Medulla oblongata (tissue), 1 donor: Measurements from ENCODE around the gene SORBS2.
A peak's percentile ranks its signal among the peaks of the same experiment; 100 is the strongest.
"Not testable (repeated sequence)": the region's sequence is repeated elsewhere in the genome, so short reads cannot be mapped to it uniquely, and the experiment has no call there.

Source experiments
- DNase-seq: peaks from one replicate; pipeline ENCODE4 v3.0.0-alpha.2; 2015; ENCODE audit errors: extremely low spot score

The SORBS2 gene

DNA sequence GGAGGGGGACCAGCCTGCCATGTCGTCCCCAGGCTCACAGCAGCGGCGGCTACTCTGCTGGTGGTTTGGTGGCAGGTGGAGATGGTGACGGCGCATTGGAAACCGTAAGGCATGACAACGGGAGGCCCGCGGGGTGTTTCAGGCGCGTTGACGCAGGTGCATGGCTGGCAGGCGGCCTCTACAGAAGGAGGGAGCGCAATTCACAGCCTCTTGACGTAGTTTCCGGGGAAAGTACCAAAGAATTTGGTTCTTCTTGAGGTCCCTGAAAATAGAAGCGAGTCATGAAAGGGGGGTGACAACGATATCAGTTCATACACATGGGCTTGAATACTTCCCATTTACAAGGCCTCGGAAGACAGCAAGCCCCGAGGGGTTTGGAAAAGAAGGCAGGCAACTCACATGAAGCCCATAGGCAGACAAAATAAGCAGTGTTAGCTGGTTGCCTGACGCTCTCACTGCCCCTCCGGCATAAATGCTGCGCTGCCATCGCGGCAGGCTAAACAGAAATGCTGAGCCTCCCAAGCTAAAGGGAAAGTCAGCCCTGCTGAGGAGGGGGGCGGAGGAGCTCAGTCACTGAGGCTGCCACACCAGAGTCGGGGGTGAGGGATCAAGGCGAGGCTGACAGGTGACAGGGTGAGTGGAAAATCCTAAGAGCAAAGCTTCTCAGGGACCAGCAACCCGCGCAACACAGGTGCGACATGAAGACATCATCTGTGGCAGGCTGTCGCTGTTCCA lies 224.4 kb downstream of the SORBS2 start:
- DNase-seq, result peak; percentile 5

DNA sequence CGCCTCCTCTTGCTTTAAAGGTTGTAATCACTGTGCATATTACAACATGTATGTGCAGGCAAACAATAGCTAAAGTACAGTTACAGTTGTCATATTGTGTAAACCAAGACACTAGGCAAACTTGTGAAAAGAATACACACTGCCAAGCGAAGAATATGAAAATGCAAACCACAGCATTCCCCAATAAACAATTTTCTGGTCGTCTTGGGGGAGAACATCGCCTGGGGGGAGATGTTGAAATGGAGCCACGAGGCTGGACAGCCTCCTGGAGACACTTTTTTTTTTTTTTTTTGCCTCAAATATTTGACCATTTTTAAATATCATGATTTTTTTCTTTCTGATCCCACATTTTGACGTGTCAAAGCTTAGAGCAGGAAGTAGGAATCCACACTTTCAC lies 225.0 kb downstream of the SORBS2 start:
- no peak for DNase-seq

DNA sequence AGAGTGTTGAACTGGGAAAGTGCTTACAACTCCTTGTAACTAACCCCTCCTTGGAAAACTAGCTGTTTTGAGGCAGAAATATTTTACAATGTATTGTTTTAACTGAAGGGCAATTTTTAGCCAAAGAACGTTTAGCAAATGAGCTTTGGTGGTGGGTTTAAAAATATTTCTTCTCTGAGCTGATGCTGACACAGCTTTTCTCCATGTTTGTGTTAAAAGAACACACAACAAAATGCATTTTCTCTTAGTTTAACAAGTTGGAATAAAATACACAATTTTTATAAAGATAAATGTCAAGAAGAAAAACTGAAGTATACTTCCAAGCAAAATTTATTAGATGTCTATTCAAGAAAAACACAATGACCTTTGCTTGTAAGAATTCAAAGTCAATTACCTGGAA lies 226.8 kb downstream of the SORBS2 start:
- no peak for DNase-seq

DNA sequence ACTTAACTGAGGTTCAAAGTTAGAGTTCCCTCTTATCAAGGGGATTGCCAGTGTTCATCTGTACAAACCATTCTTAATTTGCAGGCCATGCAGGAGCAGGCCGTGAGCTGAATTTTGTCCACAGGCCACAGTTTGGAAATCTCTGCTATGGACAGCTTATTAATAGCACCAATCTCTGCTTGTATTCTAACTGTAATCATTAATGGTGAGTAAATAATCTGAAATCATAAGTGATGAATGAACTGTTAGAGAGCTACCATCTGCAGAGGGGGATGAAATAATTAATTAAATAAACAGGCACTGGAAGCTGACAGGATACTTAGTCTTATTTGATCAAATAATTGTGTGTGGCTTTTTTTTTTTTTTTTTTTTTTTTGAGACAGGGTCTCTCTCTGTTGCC lies 228.2 kb downstream of the SORBS2 start:
- DNase-seq, result no peak

DNA sequence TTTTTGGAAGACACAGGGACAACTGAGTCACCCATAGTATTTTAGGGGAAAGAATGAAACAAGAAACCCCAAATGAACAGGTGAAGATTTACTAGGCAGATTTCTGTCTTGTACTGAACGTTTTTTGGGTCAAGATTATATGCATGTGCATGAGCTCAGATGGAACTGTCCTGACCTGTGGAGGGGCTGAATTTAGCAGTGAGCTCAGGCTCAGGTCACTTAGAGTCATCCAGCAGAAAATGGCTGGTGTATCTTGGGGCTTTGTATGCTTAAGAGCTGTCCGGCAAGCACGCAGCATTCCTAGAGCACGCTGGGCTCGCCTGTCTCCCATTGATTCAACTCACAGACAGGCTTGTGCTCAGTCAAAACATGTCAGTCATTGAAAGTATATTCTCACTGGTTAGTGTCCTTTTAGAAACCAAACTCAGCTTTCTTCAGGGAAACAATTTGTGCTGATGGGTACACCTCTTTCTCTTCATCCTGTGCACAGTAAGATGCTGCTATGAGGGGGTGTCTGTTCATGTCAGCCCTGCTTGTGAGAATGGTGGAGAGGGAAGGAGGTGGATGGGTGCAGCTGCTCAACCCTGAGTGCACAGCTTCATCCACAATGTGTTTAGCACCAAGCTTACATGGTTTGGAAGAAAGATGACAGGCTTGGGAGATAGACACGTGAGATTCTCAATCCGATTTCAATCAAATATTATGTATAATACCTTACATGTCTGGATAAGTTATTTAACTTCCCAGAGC lies 229.2 kb downstream of the SORBS2 start:
- no peak for DNase-seq

DNA sequence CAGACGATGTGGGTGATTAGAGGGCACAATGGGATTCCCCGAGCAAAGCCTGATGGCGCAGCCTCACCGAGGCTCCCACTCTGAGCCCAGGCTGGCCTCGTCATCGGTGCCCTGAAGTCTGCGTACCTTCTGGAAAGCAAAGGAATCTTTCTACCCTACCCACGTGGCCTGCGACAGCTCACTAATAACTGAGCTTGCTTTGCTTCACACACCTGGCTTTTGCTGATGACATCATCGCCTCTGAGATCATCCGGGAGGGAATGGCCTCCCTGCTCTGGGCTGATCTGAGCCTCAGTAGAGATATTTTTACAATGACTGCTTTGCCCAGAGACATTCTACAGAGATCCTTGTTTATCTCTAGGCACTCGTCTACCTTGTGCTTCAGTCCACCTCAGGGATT lies 231.3 kb downstream of the SORBS2 start:
- DNase-seq, result no peak

DNA sequence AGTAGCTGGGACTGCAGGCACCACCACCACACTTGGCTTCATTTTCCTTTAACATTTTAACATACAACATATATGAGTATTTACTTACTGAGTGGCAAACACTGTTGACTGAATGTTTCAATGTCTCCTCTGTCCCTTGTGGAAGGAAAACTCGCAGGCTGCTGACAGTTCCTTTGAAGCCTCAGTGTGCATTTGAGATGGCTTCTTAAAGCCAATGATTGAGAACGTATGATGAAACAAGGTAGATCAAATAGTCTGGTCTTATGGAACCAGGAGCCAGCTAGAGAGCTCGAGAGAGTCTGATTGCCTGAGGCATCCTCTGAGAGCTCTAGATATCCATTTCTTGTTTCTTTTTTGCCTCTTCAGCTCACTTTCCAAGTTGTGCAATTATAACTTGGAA lies 233.7 kb downstream of the SORBS2 start:
- DNase-seq, result no peak

DNA sequence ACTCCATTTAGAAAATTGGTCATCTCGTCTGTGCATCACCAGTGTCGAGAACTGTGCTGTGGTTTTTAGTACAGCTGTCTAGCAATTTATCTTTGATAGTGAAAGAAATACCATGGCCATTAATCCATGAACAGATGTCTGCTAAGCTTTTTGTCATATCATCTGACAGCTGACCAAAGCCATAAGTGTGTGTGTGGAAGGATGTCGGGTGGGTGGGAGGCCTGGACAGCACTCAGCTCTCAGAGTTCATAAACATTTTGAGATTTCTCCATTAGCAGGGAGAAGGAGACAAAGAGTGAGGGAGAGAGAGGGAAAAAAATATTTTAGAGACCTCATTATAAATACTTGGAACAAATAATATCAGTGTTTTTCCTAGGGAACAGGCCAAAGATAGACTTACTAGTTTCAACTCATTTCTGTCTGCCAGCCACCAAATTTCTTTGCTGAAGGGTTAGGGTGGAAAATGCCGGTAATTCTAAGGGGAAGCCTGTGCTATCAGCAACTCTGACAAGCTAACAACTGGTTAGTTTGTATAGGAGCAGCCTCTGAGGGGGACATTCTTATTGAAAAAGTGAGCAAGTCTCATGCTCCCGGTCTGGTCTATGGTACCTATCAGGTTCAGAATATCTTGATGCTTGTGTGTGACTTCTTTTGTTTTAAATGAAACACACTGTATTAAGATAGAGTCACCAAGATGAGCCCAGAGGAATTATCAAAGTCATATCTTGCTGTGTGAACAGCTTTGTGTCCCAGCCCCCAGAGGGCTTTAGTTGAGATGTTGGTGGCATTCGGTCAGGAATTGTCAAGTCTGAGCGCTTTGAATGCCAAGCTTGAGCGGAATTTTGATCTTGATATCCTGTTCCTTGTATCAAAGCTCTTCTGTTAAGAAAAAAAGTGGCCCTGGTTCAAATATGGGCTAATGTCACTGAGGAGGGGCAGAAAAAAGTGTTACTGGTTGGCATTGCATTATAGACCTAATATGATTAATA lies 234.7 kb downstream of the SORBS2 start:
- DNase-seq, result no peak

DNA sequence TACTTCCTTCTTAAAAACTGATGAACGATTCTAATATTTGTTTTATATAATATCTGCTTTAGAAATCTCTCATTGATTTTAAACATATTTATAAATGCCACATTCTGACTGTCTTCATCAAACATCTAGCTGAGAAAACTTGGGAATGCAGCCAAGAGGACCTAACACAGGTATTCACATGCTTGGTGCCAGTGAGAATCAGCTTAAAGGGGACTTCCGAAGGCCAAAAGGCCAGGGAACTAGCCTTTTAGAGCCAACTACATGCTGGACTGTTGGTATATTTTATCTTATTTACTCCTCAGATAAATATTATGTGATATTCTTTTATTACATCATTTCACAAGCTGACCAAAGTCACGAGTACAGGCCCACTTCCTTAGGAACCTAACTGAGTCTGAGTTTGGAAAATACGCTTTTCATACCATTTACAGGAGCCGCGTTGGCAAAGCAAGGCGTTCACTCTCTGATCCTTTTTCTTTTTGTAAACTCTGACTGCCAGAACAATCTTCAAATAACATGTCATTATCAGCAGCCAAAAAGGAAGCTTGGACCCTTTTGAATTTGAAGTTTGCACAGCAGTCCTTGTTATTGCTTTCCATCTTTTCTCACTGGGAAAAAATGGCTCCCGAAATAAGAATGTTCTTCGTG lies 235.6 kb downstream of the SORBS2 start:
- no peak for DNase-seq

DNA sequence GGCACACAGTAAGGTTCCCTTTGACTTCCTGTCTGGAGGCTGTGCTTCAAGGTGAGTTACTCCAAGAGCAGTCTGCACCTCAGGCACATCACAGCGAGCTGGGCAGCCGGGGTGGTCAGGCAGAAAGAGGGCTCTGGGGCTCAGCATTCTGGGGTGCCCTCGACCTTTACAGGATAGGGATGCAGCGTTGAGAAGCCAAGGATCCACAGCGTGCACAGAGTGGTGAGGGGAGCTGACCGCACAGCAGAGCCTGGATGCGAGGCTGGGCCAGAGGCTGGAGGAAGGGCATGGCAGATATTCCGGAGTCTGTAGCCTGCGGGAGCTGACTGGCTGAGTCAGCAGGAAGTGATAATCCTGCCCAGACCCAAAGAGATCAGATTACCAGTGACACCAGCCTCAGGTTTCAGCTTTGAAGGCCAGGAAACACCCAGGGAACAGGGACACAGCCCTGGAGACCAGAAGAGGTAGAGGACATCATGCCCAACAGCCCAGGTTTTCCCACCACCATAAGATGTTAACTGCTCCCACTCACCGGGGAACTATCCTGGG lies 238.3 kb downstream of the SORBS2 start:
- DNase-seq, result no peak

DNA sequence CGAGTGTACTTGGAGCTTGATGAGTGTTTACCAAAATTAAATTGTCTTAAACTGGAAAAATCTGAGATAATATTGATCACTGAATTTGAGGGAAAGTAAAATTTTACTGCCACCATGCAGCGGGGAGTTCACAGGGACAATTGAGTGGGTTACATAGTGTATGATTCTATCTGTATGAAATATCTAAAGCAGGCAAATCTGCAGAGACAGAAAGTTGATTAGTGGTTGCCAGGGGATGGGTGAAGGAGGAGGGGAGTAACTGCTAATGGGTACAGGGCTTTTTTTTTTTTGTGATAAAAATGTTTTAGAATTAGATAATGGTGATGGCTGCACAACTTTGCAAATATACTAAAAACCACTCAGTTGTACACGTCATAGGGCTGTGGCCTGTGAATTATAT lies 241.3 kb downstream of the SORBS2 start:
- DNase-seq, result no peak

DNA sequence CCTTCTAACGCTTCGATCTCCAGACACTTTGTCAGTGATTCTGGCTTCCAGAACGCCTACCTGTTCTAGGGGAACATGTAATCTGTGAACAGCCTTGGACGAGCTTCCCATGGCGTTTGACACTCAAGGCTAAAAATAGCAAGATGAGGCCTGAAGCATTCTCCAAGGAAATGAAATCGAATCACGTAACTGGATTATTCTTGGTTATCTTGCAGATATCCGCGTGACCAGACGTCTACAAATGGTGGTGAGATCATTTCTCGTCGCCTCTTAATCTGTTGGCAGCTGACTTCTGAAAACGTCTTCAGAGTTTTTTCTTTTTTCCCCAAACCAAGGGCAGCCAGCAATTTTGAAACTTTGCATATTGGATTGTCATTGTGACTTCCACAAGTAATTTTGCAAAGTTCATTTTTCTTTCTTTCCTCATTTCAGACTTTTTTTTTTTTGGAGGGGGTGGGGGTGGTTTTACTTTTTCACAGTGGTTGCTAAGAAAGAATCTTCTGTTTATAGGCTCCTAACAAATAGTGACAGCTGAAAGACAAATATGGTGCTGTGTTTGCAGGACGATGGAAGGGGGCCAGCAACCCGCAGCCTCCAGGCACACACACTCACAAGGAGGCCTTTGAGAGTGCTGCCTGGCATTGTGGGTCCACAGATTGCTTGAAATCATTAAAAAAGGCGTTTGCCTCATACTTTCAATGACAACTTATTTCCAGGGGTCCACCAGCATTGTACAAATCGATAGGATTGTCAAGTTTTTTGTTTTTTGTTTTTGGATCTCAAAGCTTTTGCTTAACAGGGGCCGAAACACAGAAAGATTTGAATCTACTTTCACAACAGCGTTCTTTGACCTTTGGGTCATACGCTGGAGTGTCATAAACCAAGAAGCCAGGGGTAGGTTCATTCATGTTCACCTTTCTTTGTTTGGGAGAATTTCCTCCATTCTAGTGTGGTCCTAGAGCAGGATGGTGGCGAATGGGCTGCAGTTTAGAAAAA lies 244.3 kb downstream of the SORBS2 start:
- peak; percentile 75 for DNase-seq

DNA sequence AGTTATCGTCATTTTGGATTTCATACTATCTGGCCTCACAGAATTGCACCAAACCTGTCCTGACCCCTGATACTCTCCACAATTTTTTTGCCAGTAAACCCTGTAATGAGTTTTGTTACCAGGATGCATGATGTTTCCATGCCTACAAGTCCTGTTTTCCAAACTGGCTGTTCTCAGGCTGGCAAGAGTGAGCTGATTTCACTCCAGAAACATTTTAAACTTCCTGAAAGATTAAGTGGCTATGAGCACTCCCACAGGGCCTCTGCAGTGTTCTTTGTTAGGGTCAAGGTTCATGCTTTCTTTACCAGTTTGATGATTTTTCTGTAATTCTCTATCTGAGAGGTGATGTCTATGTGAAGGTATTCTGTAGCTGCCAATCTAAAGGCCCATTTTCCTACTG lies 245.0 kb downstream of the SORBS2 start:
- DNase-seq, result peak; percentile 71

DNA sequence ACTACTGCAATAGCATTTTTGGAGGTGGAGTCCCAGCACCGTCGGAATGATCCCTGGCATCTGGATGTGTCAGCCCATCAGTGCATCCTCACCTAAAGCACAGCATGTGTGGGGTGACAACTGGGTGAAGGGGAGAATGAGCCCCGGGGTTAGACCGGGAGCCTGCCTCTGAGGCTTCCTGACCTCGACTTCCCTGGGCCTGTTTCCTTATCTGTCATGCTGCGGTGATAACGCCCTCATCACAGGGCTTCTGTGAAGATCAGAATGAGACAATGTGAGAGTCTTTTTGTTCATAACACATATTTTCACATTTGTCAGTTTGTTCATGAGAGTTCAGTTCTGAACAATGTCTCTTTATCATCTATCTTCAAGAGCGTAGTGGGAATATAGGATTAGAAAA lies 245.6 kb downstream of the SORBS2 start:
- DNase-seq, result no peak

DNA sequence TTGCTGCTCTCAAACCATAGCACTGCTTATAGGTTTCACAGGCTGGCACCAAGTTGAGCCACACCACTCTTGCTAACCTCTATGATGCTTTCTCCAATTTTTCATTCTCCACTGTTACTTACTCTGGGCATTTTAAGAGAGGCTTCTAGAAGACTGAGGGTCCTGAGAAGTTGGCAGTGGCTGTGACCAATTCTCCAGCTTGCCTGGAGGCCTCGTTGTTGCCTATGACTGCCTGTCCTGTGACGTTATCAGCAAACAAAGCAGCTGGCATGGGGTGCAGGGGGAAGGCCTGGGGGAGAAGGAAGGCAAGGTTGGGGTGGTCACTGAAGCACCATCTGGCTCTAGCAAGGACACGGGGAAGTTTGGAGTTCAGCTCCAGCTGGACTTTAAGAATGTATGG lies 246.3 kb downstream of the SORBS2 start:
- no peak for DNase-seq

DNA sequence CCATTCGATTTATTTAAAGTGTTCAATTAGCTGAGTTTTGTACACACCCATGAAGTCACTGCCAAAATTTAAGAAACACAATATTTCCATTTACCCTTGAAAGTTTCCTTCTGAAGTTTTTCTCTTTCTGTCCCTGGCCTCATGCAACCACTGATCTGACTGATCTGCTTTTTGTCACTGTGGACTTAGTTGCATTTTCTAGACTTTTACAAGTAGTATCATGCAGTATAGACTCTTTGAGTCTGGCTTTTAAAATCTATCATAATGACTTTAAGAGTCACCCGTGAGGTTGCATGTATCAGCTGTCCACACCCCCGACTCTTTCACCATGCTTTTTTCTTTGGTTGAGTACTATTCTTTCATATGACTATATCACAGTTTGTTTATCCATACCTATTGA lies 247.6 kb downstream of the SORBS2 start:
- no peak for DNase-seq

DNA sequence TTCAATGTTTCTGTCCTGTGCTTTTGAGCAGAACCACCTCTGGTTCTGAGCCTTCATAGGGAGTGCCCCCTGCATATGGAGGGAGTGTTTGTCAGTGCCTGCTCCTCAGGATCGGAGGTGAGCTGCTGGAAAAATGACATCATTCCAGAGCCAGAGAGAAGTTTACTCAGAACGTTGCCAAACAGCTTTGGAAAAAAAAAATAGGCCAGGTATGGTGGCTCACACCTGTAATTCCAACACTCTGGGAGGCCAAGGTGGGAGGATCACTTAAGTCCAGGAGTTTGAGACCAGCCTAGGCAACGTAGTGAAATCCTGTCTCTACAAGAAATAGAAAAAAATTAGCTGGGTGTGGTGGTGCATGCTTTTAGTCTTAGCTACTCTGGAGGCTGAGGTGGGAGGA lies 249.5 kb downstream of the SORBS2 start:
- no peak for DNase-seq

DNA sequence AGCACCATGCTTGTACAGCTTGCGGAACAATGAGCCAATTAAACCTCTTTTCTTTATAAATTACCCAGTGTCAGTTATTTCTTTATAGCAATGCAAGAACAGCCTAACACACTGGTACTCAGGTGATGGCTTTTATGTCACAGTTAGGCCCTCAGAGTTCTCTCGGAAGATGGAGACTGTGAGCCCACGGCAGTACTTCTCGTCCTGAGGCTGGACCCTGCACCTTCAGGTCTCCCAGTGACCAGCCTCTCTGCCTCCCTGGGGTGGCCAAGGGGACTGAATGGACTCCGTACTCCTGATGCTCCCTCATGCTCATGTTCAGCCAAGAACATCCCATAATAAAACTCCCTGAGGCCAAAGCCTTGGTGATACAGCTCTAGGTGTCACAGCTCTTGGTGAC lies 251.7 kb downstream of the SORBS2 start:
- DNase-seq, result no peak

DNA sequence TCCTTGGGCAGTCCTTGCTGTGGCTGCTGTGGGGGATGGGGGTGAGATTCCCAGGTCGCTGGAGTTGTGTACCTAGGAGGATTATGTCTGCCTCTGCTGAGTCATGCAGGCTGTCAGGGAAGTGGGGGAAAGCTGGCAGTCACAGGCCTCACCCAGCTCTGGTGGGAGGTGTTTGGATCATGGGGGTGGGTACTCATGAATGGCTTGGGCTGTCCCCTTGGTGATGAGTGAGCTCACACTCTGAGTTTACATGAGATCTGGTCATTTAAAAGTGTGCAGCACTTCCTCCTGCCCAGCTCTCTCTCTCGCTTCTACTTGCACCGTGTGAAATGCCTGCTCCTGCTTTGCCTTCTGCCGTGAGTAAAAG lies 252.1 kb downstream of the SORBS2 start:
- no peak for DNase-seq

DNA sequence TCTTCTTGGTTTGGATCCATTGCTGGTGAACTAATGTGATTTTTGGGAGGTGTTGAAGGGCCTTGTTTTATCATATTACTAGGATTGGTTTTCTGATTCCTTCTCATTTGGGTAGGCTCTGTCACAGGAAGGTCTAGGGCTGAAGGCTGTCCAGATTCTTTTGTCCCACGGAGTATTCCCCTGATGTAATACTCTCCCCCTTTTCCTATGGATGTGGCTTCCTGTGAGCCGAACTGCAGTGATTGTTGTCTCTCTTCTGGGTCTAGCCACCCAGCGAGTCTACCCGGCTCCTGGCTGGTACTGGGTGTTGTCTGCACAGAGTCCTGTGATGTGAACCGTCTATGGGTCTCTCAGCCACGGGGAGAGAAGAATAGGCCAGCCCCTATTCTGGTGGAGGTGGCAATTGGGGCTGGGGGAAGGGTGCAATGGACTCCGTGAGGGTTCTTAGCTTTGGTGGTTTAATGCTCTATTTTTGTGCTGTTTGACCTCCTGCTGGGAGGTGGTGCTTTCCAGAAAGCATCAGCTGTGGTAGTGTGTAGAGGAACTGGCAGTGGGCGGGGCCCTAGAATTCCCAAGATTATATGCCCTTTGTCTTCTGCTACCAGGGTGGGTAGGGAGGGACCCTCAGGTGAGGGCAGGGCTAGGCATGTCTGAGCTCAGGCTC lies 252.6 kb downstream of the SORBS2 start:
- not testable (repeated sequence) for DNase-seq
